ENCODE results near the gene FASN. TPM values are rescaled to one million over a fixed set of nuclear protein-coding genes. Genes with fewer than 3 reads are reported as not detected.

Gene FASN
- total and polyA plus RNA-seq, 2 of the 13 experiments (the other 11 are each of a cell fraction or from before 2014, with no cell fraction given): 51.7 to 101 TPM

DNA sequence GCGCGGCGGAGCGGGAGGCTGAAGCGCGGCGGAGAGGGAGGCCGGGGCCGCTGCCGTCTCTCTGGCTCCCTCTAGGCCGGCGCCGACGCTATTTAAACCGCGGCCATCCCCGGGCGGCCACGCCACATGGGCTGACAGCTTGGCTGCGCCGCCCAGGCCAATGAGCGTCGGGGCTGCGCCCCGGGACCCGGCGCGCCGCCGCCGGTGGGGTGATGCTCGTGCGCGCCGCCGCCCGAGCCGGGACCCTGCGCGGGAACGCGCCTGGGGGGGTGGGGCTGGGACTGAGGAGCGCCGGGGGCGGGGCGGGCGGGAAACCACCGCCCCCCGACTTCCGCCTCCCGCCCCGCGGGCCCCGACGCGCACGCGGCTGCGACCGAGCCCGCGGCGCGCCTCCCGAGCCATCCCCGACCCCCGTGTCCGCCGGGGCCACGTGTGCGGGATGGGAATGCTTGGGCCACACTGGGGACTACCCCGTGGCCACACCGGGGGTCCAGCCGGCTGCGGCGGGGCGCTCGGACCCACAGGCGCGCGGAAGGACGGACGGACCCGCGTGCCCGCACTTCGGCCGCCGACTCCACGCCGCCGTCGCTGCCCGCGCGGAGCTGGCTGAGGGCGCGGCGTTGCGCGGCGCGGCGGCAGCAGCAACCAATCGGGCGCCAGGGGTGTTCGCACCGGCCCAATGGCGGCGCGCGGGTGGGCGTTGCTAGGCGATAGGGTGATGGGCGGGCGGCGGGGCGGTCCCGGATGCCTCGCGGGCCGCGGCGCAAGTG is at the start of gene FASN (continued):
- no peak for TF ChIP-seq CEBPG (CRISPR knock-in tag; IDR thresholded peaks at IDR 0.05)
- TF ChIP-seq, protein P1, sequence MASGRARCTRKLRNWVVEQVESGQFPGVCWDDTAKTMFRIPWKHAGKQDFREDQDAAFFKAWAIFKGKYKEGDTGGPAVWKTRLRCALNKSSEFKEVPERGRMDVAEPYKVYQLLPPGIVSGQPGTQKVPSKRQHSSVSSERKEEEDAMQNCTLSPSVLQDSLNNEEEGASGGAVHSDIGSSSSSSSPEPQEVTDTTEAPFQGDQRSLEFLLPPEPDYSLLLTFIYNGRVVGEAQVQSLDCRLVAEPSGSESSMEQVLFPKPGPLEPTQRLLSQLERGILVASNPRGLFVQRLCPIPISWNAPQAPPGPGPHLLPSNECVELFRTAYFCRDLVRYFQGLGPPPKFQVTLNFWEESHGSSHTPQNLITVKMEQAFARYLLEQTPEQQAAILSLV (CRISPR knock-in tag; IDR thresholded peaks at IDR 0.05; ENCODE audit: borderline replicate concordance): peak; percentile 28; the same call in 1 of the 2 replicates
- peak; percentile 10 for TF ChIP-seq RAD21 (CRISPR knock-in tag; IDR thresholded peaks at IDR 0.05)
- TF ChIP-seq ZC3H4 (CRISPR knock-in tag; IDR thresholded peaks at IDR 0.05; ENCODE audit: borderline replicate concordance): peak; percentile 86; the same call in 1 of the 2 replicates
- peak; percentile 83; the same call in 1 of the 2 replicates for TF ChIP-seq FOXM1 (CRISPR knock-in tag; IDR thresholded peaks at IDR 0.05)
- TF ChIP-seq, protein P2, sequence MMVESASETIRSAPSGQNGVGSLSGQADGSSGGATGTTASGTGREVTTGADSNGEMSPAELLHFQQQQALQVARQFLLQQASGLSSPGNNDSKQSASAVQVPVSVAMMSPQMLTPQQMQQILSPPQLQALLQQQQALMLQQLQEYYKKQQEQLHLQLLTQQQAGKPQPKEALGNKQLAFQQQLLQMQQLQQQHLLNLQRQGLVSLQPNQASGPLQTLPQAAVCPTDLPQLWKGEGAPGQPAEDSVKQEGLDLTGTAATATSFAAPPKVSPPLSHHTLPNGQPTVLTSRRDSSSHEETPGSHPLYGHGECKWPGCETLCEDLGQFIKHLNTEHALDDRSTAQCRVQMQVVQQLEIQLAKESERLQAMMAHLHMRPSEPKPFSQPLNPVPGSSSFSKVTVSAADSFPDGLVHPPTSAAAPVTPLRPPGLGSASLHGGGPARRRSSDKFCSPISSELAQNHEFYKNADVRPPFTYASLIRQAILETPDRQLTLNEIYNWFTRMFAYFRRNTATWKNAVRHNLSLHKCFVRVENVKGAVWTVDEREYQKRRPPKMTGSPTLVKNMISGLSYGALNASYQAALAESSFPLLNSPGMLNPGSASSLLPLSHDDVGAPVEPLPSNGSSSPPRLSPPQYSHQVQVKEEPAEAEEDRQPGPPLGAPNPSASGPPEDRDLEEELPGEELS (CRISPR knock-in tag; IDR thresholded peaks at IDR 0.05): no peak
- no peak for TF ChIP-seq NONO (IDR thresholded peaks at IDR 0.05)
- peak; percentile 62 for TF ChIP-seq NONO (CRISPR knock-in tag; conservative IDR thresholded peaks at IDR 0.05)
- TF ChIP-seq ZNF614 (CRISPR knock-in tag; IDR thresholded peaks at IDR 0.05; ENCODE audit: borderline replicate concordance): peak; percentile 30; the same call in 1 of the 2 replicates
- TF ChIP-seq, protein P3, sequence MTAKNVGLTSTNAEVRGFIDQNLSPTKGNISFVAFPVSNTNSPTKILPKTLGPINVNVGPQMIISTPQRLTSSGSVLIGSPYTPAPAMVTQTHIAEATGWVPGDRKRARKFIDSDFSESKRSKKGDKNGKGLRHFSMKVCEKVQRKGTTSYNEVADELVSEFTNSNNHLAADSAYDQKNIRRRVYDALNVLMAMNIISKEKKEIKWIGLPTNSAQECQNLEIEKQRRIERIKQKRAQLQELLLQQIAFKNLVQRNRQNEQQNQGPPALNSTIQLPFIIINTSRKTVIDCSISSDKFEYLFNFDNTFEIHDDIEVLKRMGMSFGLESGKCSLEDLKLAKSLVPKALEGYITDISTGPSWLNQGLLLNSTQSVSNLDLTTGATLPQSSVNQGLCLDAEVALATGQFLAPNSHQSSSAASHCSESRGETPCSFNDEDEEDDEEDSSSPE (CRISPR knock-in tag; IDR thresholded peaks at IDR 0.05): peak; percentile 78
- peak; percentile 95 for TF ChIP-seq TAF1 (CRISPR knock-in tag; IDR thresholded peaks at IDR 0.05)
- TF ChIP-seq, protein P4, sequence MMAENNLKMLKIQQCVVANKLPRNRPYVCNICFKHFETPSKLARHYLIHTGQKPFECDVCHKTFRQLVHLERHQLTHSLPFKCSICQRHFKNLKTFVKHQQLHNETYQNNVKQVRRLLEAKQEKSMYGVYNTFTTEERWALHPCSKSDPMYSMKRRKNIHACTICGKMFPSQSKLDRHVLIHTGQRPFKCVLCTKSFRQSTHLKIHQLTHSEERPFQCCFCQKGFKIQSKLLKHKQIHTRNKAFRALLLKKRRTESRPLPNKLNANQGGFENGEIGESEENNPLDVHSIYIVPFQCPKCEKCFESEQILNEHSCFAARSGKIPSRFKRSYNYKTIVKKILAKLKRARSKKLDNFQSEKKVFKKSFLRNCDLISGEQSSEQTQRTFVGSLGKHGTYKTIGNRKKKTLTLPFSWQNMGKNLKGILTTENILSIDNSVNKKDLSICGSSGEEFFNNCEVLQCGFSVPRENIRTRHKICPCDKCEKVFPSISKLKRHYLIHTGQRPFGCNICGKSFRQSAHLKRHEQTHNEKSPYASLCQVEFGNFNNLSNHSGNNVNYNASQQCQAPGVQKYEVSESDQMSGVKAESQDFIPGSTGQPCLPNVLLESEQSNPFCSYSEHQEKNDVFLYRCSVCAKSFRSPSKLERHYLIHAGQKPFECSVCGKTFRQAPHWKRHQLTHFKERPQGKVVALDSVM (CRISPR knock-in tag; IDR thresholded peaks at IDR 0.05): peak; percentile 86
- peak; percentile 24 for TF ChIP-seq TBL1XR1 (IDR thresholded peaks at IDR 0.05; ENCODE audit: borderline replicate concordance, low read length, partially characterized antibody)
- TF ChIP-seq HMG20B (CRISPR knock-in tag; conservative IDR thresholded peaks at IDR 0.05): no peak
- TF ChIP-seq ZNF501 (CRISPR knock-in tag; IDR thresholded peaks at IDR 0.05): no peak
- TF ChIP-seq ELF3 (CRISPR knock-in tag; IDR thresholded peaks at IDR 0.05): peak; percentile 66
- no peak; the same call in 1 of the 2 replicates for TF ChIP-seq ZNF547 (CRISPR knock-in tag; IDR thresholded peaks at IDR 0.05)
- peak; percentile 27 for TF ChIP-seq REPIN1 (CRISPR knock-in tag; IDR thresholded peaks at IDR 0.05; ENCODE audit: borderline replicate concordance, low read depth)
- no peak for TF ChIP-seq ZNF550 (CRISPR knock-in tag; IDR thresholded peaks at IDR 0.05; ENCODE audit: borderline replicate concordance)
- no peak for TF ChIP-seq ZNF644 (CRISPR knock-in tag; IDR thresholded peaks at IDR 0.05; ENCODE audit: low read depth)
- TF ChIP-seq ERF (CRISPR knock-in tag; IDR thresholded peaks at IDR 0.05): peak; percentile 68; the same call in 1 of the 2 replicates
- TF ChIP-seq YEATS2 (CRISPR knock-in tag; IDR thresholded peaks at IDR 0.05; ENCODE audit: borderline replicate concordance): 0 out of 2 replicates have a peak, but pooled peaks have one; percentile 17
- TF ChIP-seq ZNF101 (CRISPR knock-in tag; IDR thresholded peaks at IDR 0.05; ENCODE audit: borderline replicate concordance, low read depth): no peak
- TF ChIP-seq ATF7-NPFF (CRISPR knock-in tag; IDR thresholded peaks at IDR 0.05; ENCODE audit: low read depth): 0 out of 2 replicates have a peak, but pooled peaks have one; percentile 39

Measured in HepG2 (cell line).